HEK293 (cell line): ENCODE data around the gene CACNA1C.

Experiments used
- CTCF ChIA-PET: fragments of 350-600 bp; formaldehyde crosslinking; extraction: SDS; loops from one replicate; lab custom pipeline; 2021; ENCODE audit warnings: antibody characterized with exemption; lab: Yijun Ruan, JAX
- POLR2A ChIA-PET: fragments of 300-600 bp; formaldehyde crosslinking; extraction: SDS; loops from one replicate; lab custom pipeline; 2020; ENCODE audit warnings: antibody characterized with exemption, inconsistent platforms; lab: Yijun Ruan, JAX
- H3K27ac ChIP-seq: fragments of 200-500 bp; sonication (Bioruptor generic); 2 replicates; pipeline ENCODE4 v1.5.1; 2014; ENCODE audit warnings: low read depth, low read length, control low read depth, inconsistent platforms; ENCODE audit errors: extremely low read depth
- H3K36me3 ChIP-seq, 2 experiments: fragments of 200-500 bp in 1 of 2; sonication (Bioruptor generic) in 1 of 2; 1 replicate in 1 of 2; 2 replicates in 1 of 2; pipeline ENCODE4 v1.5.1; 2014 to 2017; ENCODE audit warnings: inconsistent platforms in 2 of 2, low read length in 2 of 2; ENCODE audit not compliant: control insufficient read depth in 2 of 2, insufficient read depth in 1 of 2
- H3K4me1 ChIP-seq: fragments of 200-500 bp; sonication (Bioruptor generic); 2 replicates; pipeline ENCODE4 v1.5.1; 2014; ENCODE audit warnings: mild to moderate bottlenecking, low read length, inconsistent platforms; ENCODE audit not compliant: control insufficient read depth, insufficient read depth
- H3K4me3 ChIP-seq: 2 replicates; pipeline ENCODE4 v1.5.1; 2011; ENCODE audit warnings: low read depth, mild to moderate bottlenecking, control low read depth, low read length, moderate library complexity
- H3K9me3 ChIP-seq: fragments of 200-500 bp; sonication (Bioruptor generic); 2 replicates; pipeline ENCODE4 v1.5.1; 2014; ENCODE audit warnings: low read depth, low read length, inconsistent platforms; ENCODE audit not compliant: control insufficient read depth, insufficient read depth
- PRDM2 ChIP-seq: fragments of 450-650 bp; formaldehyde crosslinking; IDR thresholded peaks from 2 replicates; pipeline ENCODE4 v1.5.1; 2016; ENCODE audit warnings: missing biosample characterization, missing genetic modification characterization, borderline replicate concordance
- SCRT1 ChIP-seq: fragments of 450-650 bp; formaldehyde crosslinking; IDR thresholded peaks from 2 replicates; pipeline ENCODE4 v1.5.1; 2016; ENCODE audit warnings: missing biosample characterization, missing genetic modification characterization, borderline replicate concordance
- ZBTB11 ChIP-seq: fragments of 450-650 bp; formaldehyde crosslinking; conservative IDR thresholded peaks from 2 replicates; pipeline ENCODE4 v1.5.1; 2016; ENCODE audit warnings: low read depth, missing biosample characterization, missing genetic modification characterization
- ZBTB48 ChIP-seq: fragments of 450-650 bp; formaldehyde crosslinking; IDR thresholded peaks from 2 replicates; pipeline ENCODE4 v1.5.1; 2016; ENCODE audit warnings: missing biosample characterization, missing genetic modification characterization
- ZNF132 ChIP-seq: fragments of 450-650 bp; formaldehyde crosslinking; IDR thresholded peaks from 2 replicates; pipeline ENCODE4 v1.5.1; 2017; ENCODE audit warnings: missing biosample characterization, missing genetic modification characterization, borderline replicate concordance
- ZNF148 ChIP-seq: fragments of 450-650 bp; formaldehyde crosslinking; IDR thresholded peaks from 2 replicates; pipeline ENCODE4 v1.5.0; 2017; ENCODE audit warnings: missing biosample characterization, missing genetic modification characterization, borderline replicate concordance
- ZNF266 ChIP-seq: fragments of 450-650 bp; formaldehyde crosslinking; IDR thresholded peaks from 2 replicates; pipeline ENCODE4 v1.5.1; 2016; ENCODE audit warnings: missing biosample characterization, missing genetic modification characterization, low read depth
- ZNF302 ChIP-seq: fragments of 450-650 bp; formaldehyde crosslinking; IDR thresholded peaks from 2 replicates; pipeline ENCODE4 v1.5.1; 2016; ENCODE audit warnings: missing biosample characterization, missing genetic modification characterization, low read depth
- ZNF473 ChIP-seq: fragments of 450-650 bp; formaldehyde crosslinking; IDR thresholded peaks from 2 replicates; pipeline ENCODE4 v1.5.1; 2017; ENCODE audit warnings: missing biosample characterization, missing genetic modification characterization
- ZNF610 ChIP-seq: fragments of 450-650 bp; formaldehyde crosslinking; IDR thresholded peaks from 2 replicates; pipeline ENCODE4 v1.5.1; 2016; ENCODE audit warnings: missing biosample characterization, missing genetic modification characterization, borderline replicate concordance
- ZNF621 ChIP-seq: fragments of 450-650 bp; formaldehyde crosslinking; IDR thresholded peaks from 2 replicates; pipeline ENCODE4 v1.5.1; 2017; ENCODE audit warnings: missing biosample characterization, missing genetic modification characterization
- ZNF664 ChIP-seq: fragments of 450-650 bp; formaldehyde crosslinking; IDR thresholded peaks from 2 replicates; pipeline ENCODE4 v1.5.1; 2016; ENCODE audit warnings: missing biosample characterization, missing genetic modification characterization
- ZNF707 ChIP-seq: fragments of 450-650 bp; formaldehyde crosslinking; IDR thresholded peaks from 2 replicates; pipeline ENCODE4 v1.5.1; 2016; ENCODE audit warnings: missing biosample characterization, missing genetic modification characterization
- ZNF785 ChIP-seq: fragments of 450-650 bp; formaldehyde crosslinking; IDR thresholded peaks from 2 replicates; pipeline ENCODE4 v1.5.1; 2016; ENCODE audit warnings: missing biosample characterization, missing genetic modification characterization
- ZSCAN23 ChIP-seq: fragments of 450-650 bp; formaldehyde crosslinking; IDR thresholded peaks from 2 replicates; pipeline ENCODE4 v1.5.1; 2016; ENCODE audit warnings: missing biosample characterization, missing genetic modification characterization

CACNA1C gene

GRCh38 chr12:2345902-2346301, 293.1 kb downstream of the CACNA1C start (continued):
- TF ChIP-seq ZBTB11 (tag by site-specific recombination) (no peak), ZNF664 (tag by site-specific recombination) (no peak), ZNF621 (tag by site-specific recombination) (no peak), ZNF148 (tag by site-specific recombination) (no peak), PRDM2 (no peak), ZNF132 (tag by site-specific recombination) (no peak), ZNF302 (tag by site-specific recombination) (no peak), ZNF785 (tag by site-specific recombination) (no peak), ZSCAN23 (no peak)

- POLR2A ChIA-PET: no interaction called here
- Histone ChIP-seq H3K4me3 (no peak overlapping the region), H3K27ac (no peak overlapping the region), H3K36me3 (no peaks in the 10 kb centered on the region), H3K4me1 (no peaks in the 10 kb centered on the region), H3K9me3 (no peaks in the 10 kb centered on the region)
- TF ChIP-seq ZNF610 (tag by site-specific recombination) (no peak), ZNF473 (no peak), PRDM2 (no peak), ZNF707 (no peak), ZBTB48 (no peak), SCRT1 (tag by site-specific recombination) (peak; percentile 35; the same call in 1 of the 2 replicates), ZNF266 (tag by site-specific recombination) (no peak)
- CTCF ChIA-PET: interaction anchor here (0.6 kb wide), 1 partner anchor 162 kb away, joined by 3 read pairs; no protein-coding TSS in a partner anchor
Observed at GRCh38 chr12:2346416-2346815, 293.6 kb downstream of the CACNA1C start.
